Kidney (tissue), 14 donors: Measurements from ENCODE around the gene BOLA3. TPM values are rescaled to one million over a fixed set of nuclear protein-coding genes. Genes with fewer than 3 reads are reported as not detected.

Experiments used
- DNase-seq, 5 donors: peaks; one replicate each; pipeline ENCODE4 v3.0.0-alpha.2; 2013 to 2020
- FAIRE-seq: peaks from 2 replicates; lab custom pipeline; 2012; peaks lifted over from hg19 to GRCh38; lab: Jason Lieb, UNC
- H3K27ac ChIP-seq, 2 donors: one replicate each; pipeline ENCODE4 v1.7.0; 2013; ENCODE audit warnings: low read depth in 2 of 2, low read length in 2 of 2, inconsistent platforms in 1 of 2
- H3K27me3 ChIP-seq: one replicate; pipeline ENCODE4 v1.7.1; 2013; ENCODE audit warnings: low read length, inconsistent platforms; ENCODE audit not compliant: control insufficient read depth, insufficient read depth
- H3K36me3 ChIP-seq, 3 donors: one replicate each; pipeline versions ENCODE4 v1.7.0 to v1.7.1; 2013; ENCODE audit warnings: low read length in 3 of 3, control low read depth in 1 of 3, inconsistent platforms in 1 of 3; ENCODE audit not compliant: insufficient read depth in 3 of 3, control insufficient read depth in 2 of 3
- H3K4me1 ChIP-seq, 3 donors: one replicate each; pipeline versions ENCODE4 v1.7.0 to v1.7.1; 2013; ENCODE audit warnings: low read length in 3 of 3, inconsistent platforms in 1 of 3, low read depth in 1 of 3; ENCODE audit not compliant: control insufficient read depth in 2 of 3, insufficient read depth in 2 of 3
- H3K4me3 ChIP-seq, 3 donors: one replicate each; pipeline versions ENCODE4 v1.7.0 to v1.8.1; 2013; ENCODE audit warnings: low read length in 3 of 3, control low read depth in 1 of 3, inconsistent platforms in 1 of 3
- H3K9ac ChIP-seq, 3 donors: one replicate each; pipeline versions ENCODE4 v1.7.0 to v1.7.1; 2013; ENCODE audit warnings: low read length in 3 of 3, control low read depth in 1 of 3, inconsistent platforms in 1 of 3
- H3K9me3 ChIP-seq, 3 donors: one replicate each; pipeline versions ENCODE4 v1.7.0 to v1.7.1; 2013; ENCODE audit warnings: low read length in 3 of 3, control low read depth in 1 of 3, inconsistent platforms in 1 of 3; ENCODE audit not compliant: control insufficient read depth in 2 of 3, insufficient read depth in 1 of 3
- CTCF ChIP-seq: IDR thresholded peaks from 3 replicates; pipeline ENCODE4 v1.5.1; 2012; ENCODE audit warnings: mild to moderate bottlenecking, moderate library complexity, borderline replicate concordance; ENCODE audit not compliant: insufficient read depth; ENCODE audit errors: extremely low read depth
- intact Hi-C: fragments of 100-400 bp; cut with DNase I; formaldehyde crosslinking; loops from one replicate; pipeline ENCODE4 v1.11.1; 2022
- polyA plus RNA-seq: library from polyadenylated mRNA; stranded (reverse); fragments of 350-450 nt; fragmentation: Illumina TruSeq; extraction: RNeasy Lipid Tissue Mini Kit (QIAGEN cat#74804); gene quantifications from one replicate; pipeline ENCODE4 v1.2.3, GENCODE V29; 2014; ENCODE audit warnings: low read depth, low replicate concordance; ENCODE audit not compliant: insufficient read depth
- total RNA-seq: library from RNA; stranded (reverse); fragmentation: NEBNext Ultra II Directional; extraction: Animal tissue kit (Norgen Biotek cat#: 25700); gene quantifications from one replicate; pipeline ENCODE4 v1.2.1, GENCODE V29; 2021
- donor health status: control.
- donor health status: control.
- donor health status: control.
- donor health status: control.
- donor health status: control.
- donor health status: DM: yes; HTN: yes; CAD: no.
- donor health status: Normal renal cell carcinoma (clear cell type).

BOLA3 gene
- total and polyA plus RNA-seq, 2 donors from 2014 or later, result 28.1 to 155 TPM

- Histone ChIP-seq H3K9ac (no peak overlapping the region), H3K4me1 (no peaks in the 10 kb centered on the region), H3K27me3 (no peaks in the 10 kb centered on the region), H3K36me3 (peaks cover 2 to 30% (median 14%) of the 10 kb centered on the region in 3 donors), H3K27ac (no peak overlapping the region), H3K9me3 (no peaks in the 10 kb centered on the region), H3K4me3 (no peak overlapping the region)
- no peak for TF ChIP-seq CTCF
- intact Hi-C loops, result no loop called here
- FAIRE-seq (no peak), DNase-seq (no peak)
These were observed 61.7 kb downstream of the BOLA3 start for GRCh38 chr2:74086021-74086420.

Other genes with a start within 250 kb of the BOLA3 start
- gene DGUOK, start 221.0 kb downstream of the BOLA3 start, total RNA-seq, result 44.4 TPM
- 86.2 TPM for gene DGUOK, start 221.0 kb downstream of the BOLA3 start, polyA plus RNA-seq
- gene TET3, start 163.0 kb downstream of the BOLA3 start, total RNA-seq, result 13.1 TPM
- gene TET3, start 163.0 kb downstream of the BOLA3 start, polyA plus RNA-seq, result 0.52 TPM
- gene MOB1A, start 31.0 kb upstream of the BOLA3 start, total RNA-seq, result 117 TPM
- 36.2 TPM for gene MOB1A, start 31.0 kb upstream of the BOLA3 start, polyA plus RNA-seq
- gene MTHFD2, start 50.7 kb upstream of the BOLA3 start, total RNA-seq, result 69.6 TPM
- 19.0 TPM for gene MTHFD2, start 50.7 kb upstream of the BOLA3 start, polyA plus RNA-seq
- gene SLC4A5, start 195.5 kb upstream of the BOLA3 start, total RNA-seq, result 5.2 TPM
- 1.1 TPM for gene SLC4A5, start 195.5 kb upstream of the BOLA3 start, polyA plus RNA-seq
- gene DCTN1, start 232.4 kb upstream of the BOLA3 start, total RNA-seq, result 134 TPM
- gene DCTN1, start 232.4 kb upstream of the BOLA3 start, polyA plus RNA-seq, result 191 TPM